Heart right ventricle (tissue), 16 donors: ENCODE data around the gene LGR5. TPM values are rescaled to one million over a fixed set of nuclear protein-coding genes. Genes with fewer than 3 reads are reported as not detected.
"Not testable (repeated sequence)": the region's sequence is repeated elsewhere in the genome, so short reads cannot be mapped to it uniquely, and the experiment has no call there.

Experiments
- ATAC-seq, 8 donors: fragments of 200-7000 bp; cut with Tn5 transposase; one replicate each; pipeline ENCODE4 v1.9.1; 2020; ENCODE audit warnings: mild to moderate bottlenecking in 8 of 8, moderate library complexity in 8 of 8, moderate number of reproducible peaks in 1 of 8
- DNase-seq, 2 donors: peaks; one replicate each; pipeline ENCODE4 v3.0.0-alpha.2; 2020
- H3K27ac ChIP-seq, 10 donors: fragments of 200-600 bp; sonication (generic) in 2 of 10; one replicate each; pipeline versions ENCODE4 v1.5.0 to v1.8.0; 2020 to 2022; ENCODE audit warnings: mild to moderate bottlenecking in 3 of 10
- H3K27me3 ChIP-seq, 7 donors: fragments of 200-600 bp; one replicate each; pipeline ENCODE4 v1.8.0; 2021 to 2022; ENCODE audit warnings: mild to moderate bottlenecking in 2 of 7
- H3K36me3 ChIP-seq, 9 donors: fragments of 200-600 bp; sonication (generic) in 1 of 9; one replicate each; pipeline versions ENCODE4 v1.5.0 to v1.8.0; 2020 to 2022; ENCODE audit warnings: mild to moderate bottlenecking in 2 of 9
- H3K4me1 ChIP-seq, 9 donors: fragments of 200-600 bp; sonication (generic) in 1 of 9; one replicate each; pipeline versions ENCODE4 v1.5.0 to v1.8.0; 2020 to 2022; ENCODE audit warnings: mild to moderate bottlenecking in 4 of 9
- H3K4me3 ChIP-seq, 10 donors: fragments of 200-600 bp; sonication (generic) in 2 of 10; one replicate each; pipeline versions ENCODE4 v1.5.0 to v1.8.0; 2020 to 2022; ENCODE audit warnings: mild to moderate bottlenecking in 7 of 10, moderate library complexity in 2 of 10
- H3K9me3 ChIP-seq, 11 donors: fragments of 200-600 bp in 10 of 11; sonication (generic) in 2 of 11; one replicate each; pipeline versions ENCODE4 v1.5.0 to v1.8.0; 2013 to 2022; ENCODE audit warnings: mild to moderate bottlenecking in 2 of 11, control low read depth in 1 of 11, moderate library complexity in 1 of 11
- CTCF ChIP-seq, 9 donors: fragments of 200-600 bp; sonication (generic) in 2 of 9; IDR thresholded peaks; one replicate each; pipeline versions ENCODE4 v1.5.0 to v1.8.0; 2021 to 2022; ENCODE audit warnings: antibody characterized with exemption in 9 of 9, mild to moderate bottlenecking in 5 of 9, moderate library complexity in 1 of 9
- WGBS, 2 donors: extraction: QIAGEN DNeasy Blood & Tissue Kit; methylation state at CpG; one replicate each; pipeline ENCODE4 v1.1.7; 2013; ENCODE audit warnings: inconsistent platforms in 1 of 2; 5-methylcytosine and 5-hydroxymethylcytosine counted together
- intact Hi-C, 10 donors: fragments of 100-400 bp; cut with DNase I; formaldehyde crosslinking; loops; one replicate each; pipeline versions ENCODE4 v1.11.1 to v1.14.2; 2022
- polyA plus RNA-seq, 2 donors: library from polyadenylated mRNA; stranded (reverse); fragments of 200-250 nt; gene quantifications; one replicate each; pipeline ENCODE4 v1.2.3, GENCODE V29; 2013
- total RNA-seq, 10 donors: library from RNA; stranded (reverse); fragmentation: NEBNext Ultra II Directional in 3 of 10; extraction: Animal tissue kit (Norgen Biotek cat#: 25700) in 3 of 10; gene quantifications; one replicate each; pipeline versions ENCODE4 v1.2.1 to v1.2.4, GENCODE V29; 2021 to 2023
- donor health status: Arrhythmogenic right ventricular cardiomyopathy.
- donor health status: ischemic (EF 13 %, LVEDD 7.1; RV severe dilation, severe dysfunction).
- donor health status: healthy with polysubstance abuse.
- donor health status: DM: no; HTN: yes; CAD: no.
- donor health status: DM: no; HTN: no; CAD: no.
- donor health status: ischemic (EF 25% LVEDD 6.9; RV normal size, moderate dysfunction).
- donor health status: ischemic (EF 25% LVEDD 5.7; RV mildly dilated, moderate dysfunction).
- donor health status: healthy.
- donor health status: DM: yes; HTN: yes; CAD: no.
- donor health status: Ischemic cardiomyopathy.
- donor health status: ischemic (EF 35%, LVEDD 5.7; RV mildly dilated, moderate dysfunction).
- donor health status: nonischemic (EF 11% LVEDD 7.7; RV severe dilation, severe dysfunction).
- donor health status: DM: yes; HTN: yes; CAD: no.
- donor health status: PGD.
- donor health status: ischemic (EF 29% LVEDD 5.4; RV normal size, mild dysfunction).
- donor health status: nonischemic (EF 23%, LVEDD 6.1; RV moderate dilation, normal function).

The LGR5 gene
- total and polyA plus RNA-seq, 12 donors, result 0.06 to 0.37 (median 0.07) TPM; not detected in 9

GRCh38 chr12:71484272-71484905 is 44.8 kb downstream of the LGR5 start:
- no peak overlapping the region for H3K27ac ChIP-seq

DNA sequence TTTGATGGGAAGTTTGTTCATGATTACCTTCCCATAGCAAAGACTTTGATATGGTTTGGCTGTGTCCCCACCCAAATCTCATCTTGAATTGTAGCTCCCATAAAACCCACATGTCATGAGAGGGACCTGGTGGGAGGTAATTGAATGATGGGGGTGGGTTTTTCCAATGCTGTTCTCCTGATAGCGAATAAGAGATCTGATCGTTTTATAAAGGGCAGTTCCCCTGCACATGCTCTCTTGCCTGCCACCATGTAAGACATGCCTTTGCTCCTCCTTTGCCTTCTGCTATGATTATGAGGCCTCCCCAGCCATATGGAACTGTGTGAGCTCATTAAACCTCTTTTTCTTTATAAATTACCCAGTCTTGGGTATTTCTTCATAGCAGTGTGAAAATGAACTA is 51.2 kb downstream of the LGR5 start:
- H3K27me3 ChIP-seq, H3K27ac ChIP-seq, H3K36me3 ChIP-seq, intact Hi-C loops, H3K4me3 ChIP-seq, ATAC-seq, H3K4me1 ChIP-seq, DNase-seq: not testable (repeated sequence)
- peaks cover 0 to 25% (median 0%) of the 10 kb centered on the region in 11 donors for H3K9me3 ChIP-seq
- 74 to 92% methylated on average over 2 of the region's 2 CpGs for WGBS, 2 donors

More at GRCh38 chr12:71484272-71484905, 44.8 kb downstream of the LGR5 start:
- no peaks in the 10 kb centered on the region for H3K27me3 ChIP-seq
- H3K4me1 ChIP-seq, result no peaks in the 10 kb centered on the region
- intact Hi-C loops, result no loop called here
- no peak for TF ChIP-seq CTCF (IDR thresholded peaks at IDR 0.05)
- WGBS, 2 donors, result 58 to 68% methylated on average over 8 of the region's 8 CpGs
- no peaks in the 10 kb centered on the region for H3K36me3 ChIP-seq
- no peak for ATAC-seq
- no peak overlapping the region for H3K4me3 ChIP-seq
- no peak for DNase-seq
- no peaks in the 10 kb centered on the region for H3K9me3 ChIP-seq

- 76 to 79% methylated on average over 2 of the region's 2 CpGs for WGBS, 2 donors
- no peak overlapping the region for H3K27ac ChIP-seq
- H3K9me3 ChIP-seq, result peaks cover 0 to 25% (median 0%) of the 10 kb centered on the region in 11 donors
- no peak for ATAC-seq
- no peak overlapping the region for H3K4me3 ChIP-seq
- TF ChIP-seq CTCF (IDR thresholded peaks at IDR 0.05), result no peak
- no peaks in the 10 kb centered on the region for H3K27me3 ChIP-seq
- no peaks in the 10 kb centered on the region for H3K4me1 ChIP-seq
- no peaks in the 10 kb centered on the region for H3K36me3 ChIP-seq
- DNase-seq, result no peak
- intact Hi-C loops, result no loop called here
Measured at GRCh38 chr12:71492604-71493003, 53.0 kb downstream of the LGR5 start.

GRCh38 chr12:71499834-71500233 is 60.2 kb downstream of the LGR5 start:
- H3K9me3 ChIP-seq, result peaks cover 0 to 8% (median 0%) of the 10 kb centered on the region in 11 donors
- TF ChIP-seq CTCF (IDR thresholded peaks at IDR 0.05), result no peak
- no peak for ATAC-seq
- no peak overlapping the region for H3K4me3 ChIP-seq
- H3K36me3 ChIP-seq, result no peaks in the 10 kb centered on the region
- H3K27ac ChIP-seq, result no peak overlapping the region
- no peaks in the 10 kb centered on the region for H3K4me1 ChIP-seq
- H3K27me3 ChIP-seq, result peaks cover 0 to 3% (median 0%) of the 10 kb centered on the region in 7 donors
- WGBS, 2 donors, result 93% methylated on average over 4 of the region's 4 CpGs
- intact Hi-C loops, result no loop called here
- no peak for DNase-seq
